OCI-LY3 (cell line): ENCODE measurements around the gene MAD1L1.

Experiments
- H2AFZ ChIP-seq: fragments of 200-600, 300-600 bp; shearing (Covaris generic); 2 replicates; pipeline ENCODE4 v1.6.0; 2014; ENCODE audit warnings: antibody characterized with exemption, low read depth, low read length
- H3K27ac ChIP-seq: fragments of 200-600, 300-600 bp; sonication (generic); 2 replicates; pipeline ENCODE4 v1.5.1; 2014; ENCODE audit warnings: mild to moderate bottlenecking, low read length, moderate library complexity, mixed read lengths
- H3K27me3 ChIP-seq: fragments of 200-600, 300-600 bp; sonication (generic); 2 replicates; pipeline ENCODE4 v1.6.1; 2014; ENCODE audit warnings: low read depth, low read length, mixed read lengths
- H3K36me3 ChIP-seq: fragments of 200-600, 300-600 bp; sonication (generic); replicated peaks from 2 replicates; pipeline ENCODE3; 2014; ENCODE audit warnings: low read depth, low read length, mixed read lengths
- H3K4me1 ChIP-seq: fragments of 300-600, 200-600 bp; sonication (generic); 2 replicates; pipeline ENCODE4 v1.6.1; 2014; ENCODE audit warnings: low read length, mixed read lengths
- H3K4me2 ChIP-seq: fragments of 200-600, 300-600 bp; sonication (generic); 2 replicates; pipeline ENCODE4 v1.6.1; 2014; ENCODE audit warnings: low read length, mixed read lengths
- H3K4me3 ChIP-seq: fragments of 300-600, 200-600 bp; sonication (generic); 2 replicates; pipeline ENCODE4 v1.5.1; 2014; ENCODE audit warnings: antibody characterized with exemption, mild to moderate bottlenecking, low read length, moderate library complexity
- H3K79me2 ChIP-seq: fragments of 300-600, 200-600 bp; shearing (Covaris generic); 2 replicates; pipeline ENCODE4 v1.6.1; 2014; ENCODE audit warnings: mild to moderate bottlenecking, low read length, mixed read lengths
- H3K9ac ChIP-seq: fragments of 300-600, 200-600 bp; shearing (Covaris generic); 2 replicates; pipeline ENCODE4 v1.6.0; 2014; ENCODE audit warnings: mild to moderate bottlenecking, low read length, moderate library complexity
- H3K9me3 ChIP-seq: fragments of 200-600, 300-600 bp; shearing (Covaris generic); 2 replicates; pipeline ENCODE4 v1.6.1; 2014; ENCODE audit warnings: low read length, mixed read lengths; ENCODE audit not compliant: insufficient read depth
- H4K20me1 ChIP-seq: fragments of 200-600, 300-600 bp; sonication (generic); 2 replicates; pipeline ENCODE4 v1.6.1; 2016; ENCODE audit warnings: low read length, mixed read lengths; ENCODE audit not compliant: insufficient read depth
- EZH2phosphoT487 ChIP-seq: fragments of 200-600 bp; shearing (Covaris generic); IDR thresholded peaks from 2 replicates; pipeline ENCODE4 v1.6.1; 2018; ENCODE audit warnings: antibody characterized with exemption, mixed run types, low read depth
- TF ChIP-seq, protein P1 (sequence below): fragments of 200-600, 300-600 bp; sonication (generic); IDR thresholded peaks from 2 replicates; pipeline ENCODE4 v1.5.1; 2014; ENCODE audit warnings: antibody characterized with exemption, low read length, low read depth

MAD1L1 gene

GRCh38 chr7:1867370-1868260, 365.1 kb downstream of the MAD1L1 start:
- no peaks in the 10 kb centered on the region for H3K27me3 ChIP-seq
- no peaks in the 10 kb centered on the region for H4K20me1 ChIP-seq
- H2AFZ ChIP-seq: no peak overlapping the region

DNA sequence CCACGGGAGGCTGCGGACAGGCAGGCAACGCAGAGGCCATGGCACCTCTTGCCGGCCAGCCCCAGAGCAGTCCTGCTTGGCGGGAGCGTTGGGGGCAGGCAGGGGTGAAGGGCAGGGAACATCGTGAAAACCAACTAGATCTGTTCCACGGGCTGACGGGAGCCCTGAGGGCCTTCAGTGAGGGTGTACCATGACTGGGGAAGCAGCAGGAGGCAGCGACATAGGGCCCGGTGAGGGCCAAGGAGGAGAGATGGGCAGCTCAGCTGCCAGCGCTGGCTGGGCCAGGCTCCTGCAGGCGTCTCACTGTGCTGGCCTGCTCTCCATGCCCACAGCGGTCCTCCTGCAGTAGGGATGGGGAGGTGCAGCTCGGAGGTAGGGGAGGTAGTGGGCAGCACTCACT, 366.1 kb downstream of the MAD1L1 start:
- Histone ChIP-seq H3K9ac (no peak overlapping the region), H2AFZ (no peak overlapping the region), H3K9me3 (no peaks in the 10 kb centered on the region), H3K27me3 (no peaks in the 10 kb centered on the region), H3K4me1 (no peaks in the 10 kb centered on the region), H4K20me1 (no peaks in the 10 kb centered on the region), H3K4me3 (no peak overlapping the region), H3K36me3 (no peaks in the 10 kb centered on the region), H3K79me2 (no peaks in the 10 kb centered on the region), H3K27ac (no peak overlapping the region), H3K4me2 (no peak overlapping the region)
- TF ChIP-seq, protein P1, sequence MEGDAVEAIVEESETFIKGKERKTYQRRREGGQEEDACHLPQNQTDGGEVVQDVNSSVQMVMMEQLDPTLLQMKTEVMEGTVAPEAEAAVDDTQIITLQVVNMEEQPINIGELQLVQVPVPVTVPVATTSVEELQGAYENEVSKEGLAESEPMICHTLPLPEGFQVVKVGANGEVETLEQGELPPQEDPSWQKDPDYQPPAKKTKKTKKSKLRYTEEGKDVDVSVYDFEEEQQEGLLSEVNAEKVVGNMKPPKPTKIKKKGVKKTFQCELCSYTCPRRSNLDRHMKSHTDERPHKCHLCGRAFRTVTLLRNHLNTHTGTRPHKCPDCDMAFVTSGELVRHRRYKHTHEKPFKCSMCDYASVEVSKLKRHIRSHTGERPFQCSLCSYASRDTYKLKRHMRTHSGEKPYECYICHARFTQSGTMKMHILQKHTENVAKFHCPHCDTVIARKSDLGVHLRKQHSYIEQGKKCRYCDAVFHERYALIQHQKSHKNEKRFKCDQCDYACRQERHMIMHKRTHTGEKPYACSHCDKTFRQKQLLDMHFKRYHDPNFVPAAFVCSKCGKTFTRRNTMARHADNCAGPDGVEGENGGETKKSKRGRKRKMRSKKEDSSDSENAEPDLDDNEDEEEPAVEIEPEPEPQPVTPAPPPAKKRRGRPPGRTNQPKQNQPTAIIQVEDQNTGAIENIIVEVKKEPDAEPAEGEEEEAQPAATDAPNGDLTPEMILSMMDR: no peak
- TF ChIP-seq EZH2phosphoT487: no peak

More at GRCh38 chr7:1867370-1868260, 365.1 kb downstream of the MAD1L1 start:
- H3K27ac ChIP-seq: no peak overlapping the region
- H3K4me2 ChIP-seq: no peak overlapping the region
- H3K36me3 ChIP-seq: peaks cover 4% of the 10 kb centered on the region
- no peaks in the 10 kb centered on the region for H3K4me1 ChIP-seq
- no peak overlapping the region for H3K4me3 ChIP-seq
- TF ChIP-seq, protein P1: no peak
- TF ChIP-seq EZH2phosphoT487: no peak
- no peaks in the 10 kb centered on the region for H3K79me2 ChIP-seq
- H3K9me3 ChIP-seq: no peaks in the 10 kb centered on the region
- no peak overlapping the region for H3K9ac ChIP-seq

GRCh38 chr7:1865571-1866255, 367.0 kb downstream of the MAD1L1 start:
- Histone ChIP-seq H3K4me3 (no peak overlapping the region), H3K4me2 (no peak overlapping the region), H3K27me3 (no peaks in the 10 kb centered on the region), H3K4me1 (no peaks in the 10 kb centered on the region), H3K9me3 (no peaks in the 10 kb centered on the region), H3K79me2 (no peaks in the 10 kb centered on the region), H3K27ac (no peak overlapping the region), H2AFZ (no peak overlapping the region), H3K9ac (no peak overlapping the region), H4K20me1 (no peaks in the 10 kb centered on the region), H3K36me3 (no peaks in the 10 kb centered on the region)
- TF ChIP-seq, protein P1: no peak
- no peak for TF ChIP-seq EZH2phosphoT487

DNA sequence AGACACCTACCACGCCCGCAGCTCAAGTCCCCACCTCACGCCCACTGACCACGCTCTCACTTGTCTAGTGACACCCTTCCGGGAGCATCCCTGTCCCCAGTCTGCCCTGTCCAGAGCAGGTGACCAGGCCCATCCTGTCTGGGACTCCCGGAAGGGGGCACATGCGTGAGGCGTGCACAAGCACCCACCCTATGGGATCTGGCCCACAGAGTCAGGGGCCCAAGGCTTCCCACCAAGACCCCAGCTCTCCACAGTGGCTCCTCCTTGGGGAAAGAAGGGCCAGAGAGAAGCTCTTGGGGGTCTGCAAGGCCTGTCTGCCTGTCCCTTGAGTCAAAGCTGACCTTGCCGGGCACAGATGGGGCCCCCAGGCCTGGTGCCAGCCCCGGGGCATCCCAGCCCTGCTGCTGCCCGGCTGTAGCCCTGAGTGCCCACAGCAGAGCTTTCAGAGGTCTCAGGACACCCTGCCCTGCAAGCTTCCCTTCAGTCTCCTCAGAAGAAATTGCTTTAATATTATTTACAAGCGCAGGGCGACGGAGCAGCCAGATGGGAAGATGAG, 367.7 kb downstream of the MAD1L1 start:
- Histone ChIP-seq H3K27me3 (no peaks in the 10 kb centered on the region), H3K79me2 (no peaks in the 10 kb centered on the region), H4K20me1 (no peaks in the 10 kb centered on the region), H3K27ac (no peak overlapping the region), H3K4me2 (no peak overlapping the region), H3K36me3 (no peaks in the 10 kb centered on the region), H2AFZ (no peak overlapping the region), H3K4me3 (no peak overlapping the region), H3K9me3 (no peaks in the 10 kb centered on the region), H3K9ac (no peak overlapping the region), H3K4me1 (no peaks in the 10 kb centered on the region)
- no peak for TF ChIP-seq EZH2phosphoT487
- TF ChIP-seq, protein P1: no peak
